Uterus (tissue), 4 donors: ENCODE data around the gene ZNF668. TPM values are rescaled to one million over a fixed set of nuclear protein-coding genes. Genes with fewer than 3 reads are reported as not detected.
"Not testable (repeated sequence)": the region's sequence is repeated elsewhere in the genome, so short reads cannot be mapped to it uniquely, and the experiment has no call there.

Experiments used
- DNase-seq, 2 donors: peaks; one replicate each; pipeline ENCODE4 v3.0.0-alpha.2; 2019 to 2020
- H3K27ac ChIP-seq, 2 donors: fragments of 200-600 bp; sonication (generic); 1 replicate in 1 of 2; 2 replicates in 1 of 2; pipeline ENCODE4 v1.5.1; 2016 to 2018
- H3K27me3 ChIP-seq, 2 donors: fragments of 200-600 bp; sonication (generic); one replicate each; pipeline ENCODE4 v1.5.1; 2018 to 2019; ENCODE audit warnings: control low read depth in 1 of 2
- H3K36me3 ChIP-seq, 2 donors: fragments of 200-600 bp; sonication (generic); one replicate each; pipeline ENCODE4 v1.5.1; 2019; ENCODE audit warnings: control low read depth in 1 of 2
- H3K4me1 ChIP-seq, 2 donors: fragments of 200-600 bp; sonication (generic); one replicate each; pipeline ENCODE4 v1.5.1; 2018 to 2019; ENCODE audit warnings: control low read depth in 1 of 2
- H3K4me3 ChIP-seq, 2 donors: fragments of 200-600 bp; sonication (generic); 1 replicate in 1 of 2; 2 replicates in 1 of 2; pipeline ENCODE4 v1.5.1; 2018 to 2019; ENCODE audit warnings: mild to moderate bottlenecking in 1 of 2
- H3K9me3 ChIP-seq, 2 donors: fragments of 200-600 bp; sonication (generic); one replicate each; pipeline ENCODE4 v1.5.1; 2019; ENCODE audit warnings: control low read depth in 1 of 2
- CTCF ChIP-seq, 4 experiments: fragments of 200-600 bp in 2 of 4; fragments of 450-650 bp in 2 of 4; sonication (generic) in 2 of 4; IDR thresholded peaks; one replicate each; pipeline ENCODE4 v1.5.1; 2016 to 2019; ENCODE audit warnings: antibody characterized with exemption in 4 of 4, mild to moderate bottlenecking in 2 of 4, moderate library complexity in 1 of 4
- POLR2A ChIP-seq, 2 donors: fragments of 450-650 bp; IDR thresholded peaks; one replicate each; pipeline ENCODE4 v1.6.1; 2016; ENCODE audit warnings: antibody characterized with exemption in 2 of 2, mild to moderate bottlenecking in 1 of 2, moderate library complexity in 1 of 2
- intact Hi-C: fragments of 100-400 bp; cut with DNase I; formaldehyde crosslinking; loops from one replicate; pipeline ENCODE4 v1.15.1; 2023; ENCODE audit warnings: low total_unique reads
- total RNA-seq, 4 donors: library from RNA; depleted of rRNA in 3 of 4; stranded (reverse); fragments of >200 nt in 3 of 4; gene quantifications; one replicate each; pipeline versions ENCODE4 v1.1.0 to v1.2.4, GENCODE V29; 2014 to 2023
- donor health status: DM: yes; HTN: yes; CAD: no.

The ZNF668 gene
- total RNA-seq, 4 donors from 2014 or later, result 4.4 to 20.6 (median 6.4) TPM

- TF ChIP-seq POLR2A (IDR thresholded peaks at IDR 0.05) (no peak), CTCF (IDR thresholded peaks at IDR 0.05) (no peak)
- Histone ChIP-seq H3K9me3 (no peaks in the 10 kb centered on the region), H3K36me3 (no peaks in the 10 kb centered on the region), H3K4me3 (no peak overlapping the region), H3K4me1 (no peaks in the 10 kb centered on the region), H3K27ac (no peak overlapping the region), H3K27me3 (no peaks in the 10 kb centered on the region)
- DNase-seq, result no peak
- intact Hi-C loops, result no loop called here
Measured at GRCh38 chr16:31020536-31020935, 53.5 kb downstream of the ZNF668 start.

- H3K27me3 ChIP-seq, H3K4me3 ChIP-seq, intact Hi-C loops, H3K36me3 ChIP-seq, DNase-seq, H3K4me1 ChIP-seq, H3K27ac ChIP-seq, H3K9me3 ChIP-seq: not testable (repeated sequence)
Measured at GRCh38 chr16:31017756-31018155, 56.3 kb downstream of the ZNF668 start.

GRCh38 chr16:31016018-31016417 lies 58.0 kb downstream of the ZNF668 start:
- TF ChIP-seq POLR2A (IDR thresholded peaks at IDR 0.05) (no peak), CTCF (IDR thresholded peaks at IDR 0.05) (no peak)

GRCh38 chr16:31013292-31013691 lies 60.7 kb downstream of the ZNF668 start:
- H3K9me3 ChIP-seq, DNase-seq, H3K27me3 ChIP-seq, H3K36me3 ChIP-seq, H3K4me3 ChIP-seq, intact Hi-C loops, H3K4me1 ChIP-seq, H3K27ac ChIP-seq: not testable (repeated sequence)

More at GRCh38 chr16:31016018-31016417, 58.0 kb downstream of the ZNF668 start:
- no peak overlapping the region for H3K4me3 ChIP-seq
- DNase-seq, result no peak
- H3K9me3 ChIP-seq, result no peaks in the 10 kb centered on the region
- no peaks in the 10 kb centered on the region for H3K4me1 ChIP-seq
- intact Hi-C loops, result no loop called here
- no peaks in the 10 kb centered on the region for H3K36me3 ChIP-seq
- H3K27ac ChIP-seq, result no peak overlapping the region
- no peaks in the 10 kb centered on the region for H3K27me3 ChIP-seq

GRCh38 chr16:31011815-31012214 lies 62.2 kb downstream of the ZNF668 start:
- H3K27me3 ChIP-seq, intact Hi-C loops, DNase-seq: not testable (repeated sequence)

More at GRCh38 chr16:31011815-31012214, 62.2 kb downstream of the ZNF668 start:
- H3K4me1 ChIP-seq, H3K36me3 ChIP-seq, H3K27ac ChIP-seq, H3K9me3 ChIP-seq, H3K4me3 ChIP-seq: not testable (repeated sequence)

Other genes with a start within 250 kb of the ZNF668 start
- gene BCL7C, start 180.2 kb downstream of the ZNF668 start, total RNA-seq, result 10 to 100 TPM; 16.5 to 44.8 (median 35.2) TPM
- gene CTF1, start 177.6 kb downstream of the ZNF668 start, total RNA-seq, result 10 to 100 TPM in 2 of 4 donors, 1 to 10 TPM in 1, not detected in 1; 2.3 to 20.6 (median 13.8) TPM
- gene FBXL19, start 150.7 kb downstream of the ZNF668 start, total RNA-seq, result 10 to 100 TPM in 3 of 4 donors, 1 to 10 TPM in 1; 3.8 to 25.4 (median 19.0) TPM
- gene ORAI3, start 125.2 kb downstream of the ZNF668 start, total RNA-seq, result 10 to 100 TPM; 21.7 to 65.0 (median 27.9) TPM
- 10 to 100 TPM in 1 of 4 donors, 1 to 10 TPM in 3; 2.1 to 31.7 (median 3.5) TPM for gene SETD1A, start 116.5 kb downstream of the ZNF668 start, total RNA-seq
- 10 to 100 TPM in 2 of 4 donors, 1 to 10 TPM in 2; 7.2 to 18.0 (median 11.3) TPM for gene HSD3B7, start 89.0 kb downstream of the ZNF668 start, total RNA-seq
- gene STX1B, start 63.6 kb downstream of the ZNF668 start, total RNA-seq, result 1 to 10 TPM in 3 of 4 donors, under 1 TPM in 1; 0.88 to 2.6 (median 2.5) TPM
- 100 to 1,000 TPM in 1 of 4 donors, 10 to 100 TPM in 3; 26.2 to 114 (median 85.1) TPM for gene STX4, start 40.7 kb downstream of the ZNF668 start, total RNA-seq
- gene ZNF646, start 182 bp upstream of the ZNF668 start, total RNA-seq, result 10 to 100 TPM in 3 of 4 donors, 1 to 10 TPM in 1; 3.3 to 17.3 (median 15.1) TPM
- gene PRSS53, start 14.7 kb upstream of the ZNF668 start, total RNA-seq, result 1 to 10 TPM in 2 of 4 donors, under 1 TPM in 1, not detected in 1; under 0.01 to 5.5 (median 2.4) TPM
- 10 to 100 TPM; 68.7 to 81.8 (median 73.5) TPM for gene VKORC1, start 20.6 kb upstream of the ZNF668 start, total RNA-seq
- gene BCKDK, start 34.1 kb upstream of the ZNF668 start, total RNA-seq, result 10 to 100 TPM; 15.3 to 32.1 (median 21.9) TPM
- 100 to 1,000 TPM in 1 of 4 donors, 10 to 100 TPM in 3; 63.0 to 101 (median 77.8) TPM for gene KAT8, start 43.4 kb upstream of the ZNF668 start, total RNA-seq
- gene PRSS8, start 61.5 kb upstream of the ZNF668 start, total RNA-seq, result 1 to 10 TPM in 1 of 4 donors, under 1 TPM in 1, not detected in 2; 0.26 to 8.7 TPM
- under 1 TPM in 2 of 4 donors, not detected in 2; 0.48 to 0.76 TPM for gene PRSS36, start 75.8 kb upstream of the ZNF668 start, total RNA-seq
- 100 to 1,000 TPM in 2 of 4 donors, 10 to 100 TPM in 2; 21.5 to 356 (median 109) TPM for gene FUS, start 105.9 kb upstream of the ZNF668 start, total RNA-seq
- 10 to 100 TPM; 12.7 to 87.1 (median 18.0) TPM for gene PYCARD, start 128.5 kb upstream of the ZNF668 start, total RNA-seq
- gene TRIM72, start 139.9 kb upstream of the ZNF668 start, total RNA-seq, result under 1 TPM in 1 of 4 donors, not detected in 3; under 0.01 TPM
- not detected for gene PYDC1, start 142.9 kb upstream of the ZNF668 start, total RNA-seq
- gene ITGAM, start 185.7 kb upstream of the ZNF668 start, total RNA-seq, result 1 to 10 TPM; 3.1 to 7.9 (median 5.1) TPM